ENCODE results near the gene SLC39A11. TPM values are rescaled to one million over a fixed set of nuclear protein-coding genes. Genes with fewer than 3 reads are reported as not detected.

SLC39A11 gene
- total and polyA plus RNA-seq, 2 of the 13 experiments (the other 11 are each of a cell fraction or from before 2014, with no cell fraction given): 17.2 to 31.5 TPM

GRCh38 chr17:73068322-73069153 is 23.9 kb downstream of the SLC39A11 start (continued):
- TF ChIP-seq TFE3 (CRISPR knock-in tag; IDR thresholded peaks at IDR 0.05) (no peak), REST (IDR thresholded peaks at IDR 0.05; ENCODE audit: borderline replicate concordance in 1 of 2, low read depth in 1 of 2, low read length in 2 of 2) (no peak; a peak in 1 of 4 replicates), ZNF605 (CRISPR knock-in tag; IDR thresholded peaks at IDR 0.05) (peak; percentile 69), TAF1 (CRISPR knock-in tag; IDR thresholded peaks at IDR 0.05) (no peak), HES4 (CRISPR knock-in tag; IDR thresholded peaks at IDR 0.05; ENCODE audit: borderline replicate concordance) (no peak), SRSF1 (optimal IDR thresholded peaks at IDR 0.05; ENCODE audit: low read depth, low read length) (no peak), ZNF7 (CRISPR knock-in tag; IDR thresholded peaks at IDR 0.05) (no peak), IKZF5 (CRISPR knock-in tag; IDR thresholded peaks at IDR 0.05) (peak; percentile 99), ZNF281 (CRISPR knock-in tag; IDR thresholded peaks at IDR 0.05; ENCODE audit: borderline replicate concordance) (no peak), HIC2 (CRISPR knock-in tag; IDR thresholded peaks at IDR 0.05; ENCODE audit: low read depth) (no peak), ZNF761 (CRISPR knock-in tag; conservative IDR thresholded peaks at IDR 0.05) (no peak; the same call in 1 of the 2 replicates), ZNF597 (CRISPR knock-in tag; IDR thresholded peaks at IDR 0.05) (no peak), ARNT2 (CRISPR knock-in tag; IDR thresholded peaks at IDR 0.05; ENCODE audit: low read depth) (no peak), KDM5A (IDR thresholded peaks at IDR 0.05; ENCODE audit: borderline replicate concordance, low read length) (no peak), NRL (CRISPR knock-in tag; IDR thresholded peaks at IDR 0.05; ENCODE audit: borderline replicate concordance) (no peak)

All from HepG2 (cell line).